A549 (cell line): Measurements from ENCODE around the gene ZXDC.

Source experiments
- CHD2 ChIP-seq: fragments of 150-350 bp; IDR thresholded peaks from 2 replicates; pipeline ENCODE4 v1.6.1; 2014; ENCODE audit warnings: low read length; ENCODE audit not compliant: partially characterized antibody
- JUNB ChIP-seq: fragments of >200 bp; sonication (Bioruptor Twin); formaldehyde crosslinking; IDR thresholded peaks from 2 replicates; pipeline ENCODE4 v1.6.1; 2016
- PHF8 ChIP-seq: fragments of 200-600 bp; sonication (generic); IDR thresholded peaks from 2 replicates; pipeline ENCODE4 v1.6.1; 2016; ENCODE audit warnings: low read depth, mild to moderate bottlenecking, antibody characterized with exemption, moderate library complexity, borderline replicate concordance
- POLR2A ChIP-seq: IDR thresholded peaks from 2 replicates; pipeline ENCODE4 v1.6.1; 2012; ENCODE audit warnings: mild to moderate bottlenecking, low read length
- TF ChIP-seq, protein P1 (sequence below): fragments of 450-650 bp; IDR thresholded peaks from 2 replicates; pipeline ENCODE4 v1.6.1; 2014; ENCODE audit warnings: antibody characterized with exemption
- TF ChIP-seq, protein P2 (sequence below): fragments of >200 bp; sonication (Bioruptor Twin); formaldehyde crosslinking; IDR thresholded peaks from 3 replicates; pipeline ENCODE4 v1.5.1; 2016
- TF ChIP-seq, protein P3 (sequence below): fragments of 200-600 bp; sonication (generic); IDR thresholded peaks from 2 replicates; pipeline ENCODE4 v1.6.1; 2016; ENCODE audit warnings: antibody characterized with exemption, mild to moderate bottlenecking, moderate library complexity
- TF ChIP-seq, protein P4 (sequence below): IDR thresholded peaks from 2 replicates; pipeline ENCODE4 v1.6.1; 2012; ENCODE audit warnings: low read depth, borderline replicate concordance

DNA sequence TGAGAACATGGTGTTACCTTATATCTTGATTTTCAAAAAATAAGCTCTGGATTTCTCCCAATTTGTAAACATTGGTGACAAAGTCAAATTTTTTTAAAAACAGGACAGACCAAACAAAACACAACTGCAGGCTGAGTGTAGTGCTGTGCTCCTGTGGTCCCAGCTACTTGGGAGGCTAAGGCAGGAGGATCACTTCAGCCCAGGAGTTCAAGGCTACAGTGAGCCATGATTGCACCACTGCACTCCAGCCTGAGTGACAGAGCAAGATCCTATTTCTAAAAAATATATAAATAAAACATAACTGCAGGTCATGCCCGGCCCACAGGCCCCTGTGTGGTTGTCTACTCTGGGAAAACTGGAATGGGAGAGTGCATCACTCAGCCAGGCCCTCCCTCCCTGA is 4.0 kb upstream of the ZXDC start:
- no peak for TF ChIP-seq PHF8
- TF ChIP-seq, protein P1, sequence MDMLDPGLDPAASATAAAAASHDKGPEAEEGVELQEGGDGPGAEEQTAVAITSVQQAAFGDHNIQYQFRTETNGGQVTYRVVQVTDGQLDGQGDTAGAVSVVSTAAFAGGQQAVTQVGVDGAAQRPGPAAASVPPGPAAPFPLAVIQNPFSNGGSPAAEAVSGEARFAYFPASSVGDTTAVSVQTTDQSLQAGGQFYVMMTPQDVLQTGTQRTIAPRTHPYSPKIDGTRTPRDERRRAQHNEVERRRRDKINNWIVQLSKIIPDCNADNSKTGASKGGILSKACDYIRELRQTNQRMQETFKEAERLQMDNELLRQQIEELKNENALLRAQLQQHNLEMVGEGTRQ: no peak
- no peak for TF ChIP-seq JUNB
- TF ChIP-seq, protein P2, sequence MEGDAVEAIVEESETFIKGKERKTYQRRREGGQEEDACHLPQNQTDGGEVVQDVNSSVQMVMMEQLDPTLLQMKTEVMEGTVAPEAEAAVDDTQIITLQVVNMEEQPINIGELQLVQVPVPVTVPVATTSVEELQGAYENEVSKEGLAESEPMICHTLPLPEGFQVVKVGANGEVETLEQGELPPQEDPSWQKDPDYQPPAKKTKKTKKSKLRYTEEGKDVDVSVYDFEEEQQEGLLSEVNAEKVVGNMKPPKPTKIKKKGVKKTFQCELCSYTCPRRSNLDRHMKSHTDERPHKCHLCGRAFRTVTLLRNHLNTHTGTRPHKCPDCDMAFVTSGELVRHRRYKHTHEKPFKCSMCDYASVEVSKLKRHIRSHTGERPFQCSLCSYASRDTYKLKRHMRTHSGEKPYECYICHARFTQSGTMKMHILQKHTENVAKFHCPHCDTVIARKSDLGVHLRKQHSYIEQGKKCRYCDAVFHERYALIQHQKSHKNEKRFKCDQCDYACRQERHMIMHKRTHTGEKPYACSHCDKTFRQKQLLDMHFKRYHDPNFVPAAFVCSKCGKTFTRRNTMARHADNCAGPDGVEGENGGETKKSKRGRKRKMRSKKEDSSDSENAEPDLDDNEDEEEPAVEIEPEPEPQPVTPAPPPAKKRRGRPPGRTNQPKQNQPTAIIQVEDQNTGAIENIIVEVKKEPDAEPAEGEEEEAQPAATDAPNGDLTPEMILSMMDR: no peak
- TF ChIP-seq, protein P3, sequence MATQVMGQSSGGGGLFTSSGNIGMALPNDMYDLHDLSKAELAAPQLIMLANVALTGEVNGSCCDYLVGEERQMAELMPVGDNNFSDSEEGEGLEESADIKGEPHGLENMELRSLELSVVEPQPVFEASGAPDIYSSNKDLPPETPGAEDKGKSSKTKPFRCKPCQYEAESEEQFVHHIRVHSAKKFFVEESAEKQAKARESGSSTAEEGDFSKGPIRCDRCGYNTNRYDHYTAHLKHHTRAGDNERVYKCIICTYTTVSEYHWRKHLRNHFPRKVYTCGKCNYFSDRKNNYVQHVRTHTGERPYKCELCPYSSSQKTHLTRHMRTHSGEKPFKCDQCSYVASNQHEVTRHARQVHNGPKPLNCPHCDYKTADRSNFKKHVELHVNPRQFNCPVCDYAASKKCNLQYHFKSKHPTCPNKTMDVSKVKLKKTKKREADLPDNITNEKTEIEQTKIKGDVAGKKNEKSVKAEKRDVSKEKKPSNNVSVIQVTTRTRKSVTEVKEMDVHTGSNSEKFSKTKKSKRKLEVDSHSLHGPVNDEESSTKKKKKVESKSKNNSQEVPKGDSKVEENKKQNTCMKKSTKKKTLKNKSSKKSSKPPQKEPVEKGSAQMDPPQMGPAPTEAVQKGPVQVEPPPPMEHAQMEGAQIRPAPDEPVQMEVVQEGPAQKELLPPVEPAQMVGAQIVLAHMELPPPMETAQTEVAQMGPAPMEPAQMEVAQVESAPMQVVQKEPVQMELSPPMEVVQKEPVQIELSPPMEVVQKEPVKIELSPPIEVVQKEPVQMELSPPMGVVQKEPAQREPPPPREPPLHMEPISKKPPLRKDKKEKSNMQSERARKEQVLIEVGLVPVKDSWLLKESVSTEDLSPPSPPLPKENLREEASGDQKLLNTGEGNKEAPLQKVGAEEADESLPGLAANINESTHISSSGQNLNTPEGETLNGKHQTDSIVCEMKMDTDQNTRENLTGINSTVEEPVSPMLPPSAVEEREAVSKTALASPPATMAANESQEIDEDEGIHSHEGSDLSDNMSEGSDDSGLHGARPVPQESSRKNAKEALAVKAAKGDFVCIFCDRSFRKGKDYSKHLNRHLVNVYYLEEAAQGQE: no peak
- no peak for TF ChIP-seq POLR2A
- TF ChIP-seq, protein P4, sequence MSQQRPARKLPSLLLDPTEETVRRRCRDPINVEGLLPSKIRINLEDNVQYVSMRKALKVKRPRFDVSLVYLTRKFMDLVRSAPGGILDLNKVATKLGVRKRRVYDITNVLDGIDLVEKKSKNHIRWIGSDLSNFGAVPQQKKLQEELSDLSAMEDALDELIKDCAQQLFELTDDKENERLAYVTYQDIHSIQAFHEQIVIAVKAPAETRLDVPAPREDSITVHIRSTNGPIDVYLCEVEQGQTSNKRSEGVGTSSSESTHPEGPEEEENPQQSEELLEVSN: no peak
- TF ChIP-seq CHD2: no peak
